ENCODE results near the gene UBE2E3. TPM values are rescaled to one million over a fixed set of nuclear protein-coding genes. Genes with fewer than 3 reads are reported as not detected.
A peak's percentile ranks its signal among the peaks of the same experiment; 100 is the strongest.

UBE2E3 gene
- total RNA-seq, 1 experiment from 2014 or later, result 34.9 TPM

GRCh38 chr2:180978903-180979748 lies 1.3 kb upstream of the UBE2E3 start:
- DNase-seq (ENCODE audit: low spot score), result peak; percentile 51

GRCh38 chr2:180979749-180980105 lies 678 bp upstream of the UBE2E3 start:
- DNase-seq (ENCODE audit: low spot score), result no peak

- peak; percentile 40 for DNase-seq (ENCODE audit: low spot score)
These were observed 822 bp downstream of the UBE2E3 start for GRCh38 chr2:180980943-180981911.

GRCh38 chr2:180983468-180984242 lies 3.2 kb downstream of the UBE2E3 start:
- DNase-seq (ENCODE audit: low spot score), result peak; percentile 67

GRCh38 chr2:180985771-180986395 lies 5.5 kb downstream of the UBE2E3 start:
- no peak for DNase-seq (ENCODE audit: low spot score)

- DNase-seq (ENCODE audit: low spot score), result no peak
These were observed 6.7 kb downstream of the UBE2E3 start for GRCh38 chr2:180987146-180987545.

- DNase-seq (ENCODE audit: low spot score), result no peak
These were observed 9.9 kb downstream of the UBE2E3 start for GRCh38 chr2:180990337-180990736.

- DNase-seq (ENCODE audit: low spot score), result no peak
These were observed 10.4 kb downstream of the UBE2E3 start for GRCh38 chr2:180990794-180991193.

- no peak for DNase-seq (ENCODE audit: low spot score)
These were observed 11.0 kb downstream of the UBE2E3 start for GRCh38 chr2:180991361-180991760.

- DNase-seq (ENCODE audit: low spot score), result no peak
These were observed 11.4 kb downstream of the UBE2E3 start for GRCh38 chr2:180991820-180992219.

GRCh38 chr2:180992994-180993393 lies 12.6 kb downstream of the UBE2E3 start:
- DNase-seq (ENCODE audit: low spot score), result no peak

GRCh38 chr2:180999274-180999964 lies 19.0 kb downstream of the UBE2E3 start:
- no peak for DNase-seq (ENCODE audit: low spot score)

- DNase-seq (ENCODE audit: low spot score), result no peak
These were observed 24.4 kb downstream of the UBE2E3 start for GRCh38 chr2:181004647-181005325.

- no peak for DNase-seq (ENCODE audit: low spot score)
These were observed 24.9 kb downstream of the UBE2E3 start for GRCh38 chr2:181005326-181005655.

GRCh38 chr2:181005809-181006208 lies 25.4 kb downstream of the UBE2E3 start:
- no peak for DNase-seq (ENCODE audit: low spot score)

- DNase-seq (ENCODE audit: low spot score), result no peak
These were observed 26.9 kb downstream of the UBE2E3 start for GRCh38 chr2:181007086-181007837.

- no peak for DNase-seq (ENCODE audit: low spot score)
These were observed 28.0 kb downstream of the UBE2E3 start for GRCh38 chr2:181008407-181008806.

GRCh38 chr2:181021199-181021789 lies 40.9 kb downstream of the UBE2E3 start:
- DNase-seq (ENCODE audit: low spot score), result no peak

GRCh38 chr2:181022652-181023051 lies 42.2 kb downstream of the UBE2E3 start:
- no peak for DNase-seq (ENCODE audit: low spot score)
